ENCODE measurements around the gene GNAQ. TPM values are rescaled to one million over a fixed set of nuclear protein-coding genes. Genes with fewer than 3 reads are reported as not detected.
"Not testable (repeated sequence)": the region's sequence is repeated elsewhere in the genome, so short reads cannot be mapped to it uniquely, and the experiment has no call there.

GNAQ gene
- total RNA-seq, 1 donor from 2014 or later = 46.7 TPM

- no peak for DNase-seq (ENCODE audit: extremely low spot score, unreplicated experiment)
- Mint-ChIP-seq H3K27me3 (no peaks in the 10 kb centered on the region), H3K36me3 (peaks cover 4% of the 10 kb centered on the region), H3K27ac (peak overlapping the region; percentile 64), H3K4me3 (no peak overlapping the region), H3K4me1 (ENCODE audit: unreplicated experiment) (peaks cover 31% of the 10 kb centered on the region), H3K9me3 (no peaks in the 10 kb centered on the region)
- TF ChIP-seq CTCF (conservative IDR thresholded peaks at IDR 0.05) = no peak
These were observed 147.5 kb downstream of the GNAQ start for GRCh38 chr9:77883846-77884771.

DNA sequence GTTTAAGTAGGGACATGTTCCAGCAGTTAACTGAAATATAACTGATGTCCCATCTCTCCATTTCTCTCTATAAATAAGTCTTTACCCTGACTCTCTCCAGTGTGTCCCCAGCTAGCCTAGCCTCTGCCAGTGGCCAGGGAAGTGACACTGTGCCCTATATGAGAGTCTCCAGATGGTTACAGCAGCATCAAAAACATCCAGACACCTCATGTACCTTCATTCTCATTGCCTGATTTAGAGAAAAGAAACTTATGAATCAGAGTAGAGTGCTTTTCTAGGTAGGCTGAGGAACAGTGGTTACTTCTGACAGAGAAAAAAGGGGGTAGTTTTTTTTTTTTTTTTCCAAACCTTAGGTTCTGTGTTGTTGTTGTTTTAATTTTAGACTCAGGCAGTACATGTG lies 148.5 kb downstream of the GNAQ start:
- H3K4me1 Mint-ChIP-seq (ENCODE audit: unreplicated experiment) = peaks cover 33% of the 10 kb centered on the region
- no peak overlapping the region for H3K27ac Mint-ChIP-seq
- no peak for DNase-seq (ENCODE audit: extremely low spot score, unreplicated experiment)
- no peak overlapping the region for H3K4me3 Mint-ChIP-seq
- no peaks in the 10 kb centered on the region for H3K27me3 Mint-ChIP-seq
- H3K36me3 Mint-ChIP-seq = peaks cover 4% of the 10 kb centered on the region
- no peaks in the 10 kb centered on the region for H3K9me3 Mint-ChIP-seq
- TF ChIP-seq CTCF (conservative IDR thresholded peaks at IDR 0.05) = no peak

DNA sequence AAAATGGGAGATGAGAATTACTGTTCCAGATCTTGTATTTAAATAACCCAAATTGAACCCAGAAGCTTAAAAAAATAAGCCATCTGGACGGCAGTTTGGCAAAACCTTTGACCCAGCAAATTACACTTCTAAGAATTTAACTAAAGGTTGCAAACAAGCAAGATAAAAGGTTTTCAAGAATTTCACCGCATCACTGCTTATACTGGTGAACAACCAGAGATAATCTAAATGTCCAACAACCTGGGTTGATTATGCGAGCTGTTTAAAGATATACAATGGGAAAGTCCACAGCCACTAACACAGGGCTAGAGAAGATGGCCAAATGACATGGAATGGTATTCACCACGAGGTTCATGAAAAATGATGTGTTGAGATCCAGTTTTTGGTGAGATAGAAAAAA lies 149.3 kb downstream of the GNAQ start:
- Mint-ChIP-seq H3K27ac (no peak overlapping the region), H3K4me3 (no peak overlapping the region), H3K9me3 (no peaks in the 10 kb centered on the region), H3K36me3 (peaks cover 4% of the 10 kb centered on the region), H3K4me1 (ENCODE audit: unreplicated experiment) (peaks cover 42% of the 10 kb centered on the region), H3K27me3 (no peaks in the 10 kb centered on the region)
- DNase-seq (ENCODE audit: extremely low spot score, unreplicated experiment) = no peak
- no peak for TF ChIP-seq CTCF (conservative IDR thresholded peaks at IDR 0.05)

DNA sequence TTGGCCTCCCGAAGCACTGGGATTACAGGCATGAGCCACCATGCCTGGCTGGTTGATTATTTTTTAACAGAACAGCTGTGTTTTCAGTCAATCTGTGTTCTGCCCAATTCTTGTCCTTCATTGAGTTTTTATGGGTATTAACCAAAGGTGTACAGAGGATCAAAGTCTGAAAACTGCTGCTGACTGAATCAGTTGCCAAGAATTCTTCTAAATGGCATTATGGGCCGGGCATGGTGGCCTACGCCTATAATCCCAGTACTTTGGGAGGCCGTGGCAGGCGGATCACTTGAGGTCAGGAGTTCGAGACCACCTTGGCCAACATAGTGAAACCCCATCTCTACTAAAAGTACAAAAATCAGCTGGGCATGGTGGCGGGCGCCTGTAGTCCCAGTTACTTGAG lies 150.0 kb downstream of the GNAQ start:
- not testable (repeated sequence) for H3K27me3 Mint-ChIP-seq; H3K9me3 Mint-ChIP-seq; H3K36me3 Mint-ChIP-seq; H3K27ac Mint-ChIP-seq; H3K4me3 Mint-ChIP-seq; DNase-seq (ENCODE audit: extremely low spot score, unreplicated experiment)
- H3K4me1 Mint-ChIP-seq (ENCODE audit: unreplicated experiment) = peaks cover 48% of the 10 kb centered on the region

DNA sequence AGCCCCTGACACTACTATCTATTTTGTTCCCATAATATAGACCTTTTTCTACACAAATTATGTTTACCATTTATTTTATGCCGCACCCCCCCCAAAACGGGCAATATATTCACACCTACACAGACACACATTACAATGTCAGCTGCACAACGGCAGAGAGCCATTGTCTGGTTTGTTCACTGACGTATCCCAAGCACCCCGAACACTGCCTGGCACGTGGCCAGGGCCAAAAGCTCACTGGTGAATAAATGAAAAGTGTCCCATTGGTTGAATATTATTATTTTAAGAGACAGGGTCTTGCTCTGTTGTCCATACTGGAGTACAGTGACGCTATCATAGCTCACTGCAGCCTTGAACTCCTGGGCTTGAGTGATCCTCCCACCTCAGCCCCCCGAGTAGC lies 150.5 kb downstream of the GNAQ start:
- H3K4me1 Mint-ChIP-seq (ENCODE audit: unreplicated experiment) = peaks cover 51% of the 10 kb centered on the region
- peaks cover 4% of the 10 kb centered on the region for H3K36me3 Mint-ChIP-seq
- DNase-seq (ENCODE audit: extremely low spot score, unreplicated experiment) = no peak
- H3K4me3 Mint-ChIP-seq = no peak overlapping the region
- no peak overlapping the region for H3K27ac Mint-ChIP-seq
- H3K27me3 Mint-ChIP-seq = no peaks in the 10 kb centered on the region
- TF ChIP-seq CTCF (conservative IDR thresholded peaks at IDR 0.05) = no peak
- no peaks in the 10 kb centered on the region for H3K9me3 Mint-ChIP-seq

DNA sequence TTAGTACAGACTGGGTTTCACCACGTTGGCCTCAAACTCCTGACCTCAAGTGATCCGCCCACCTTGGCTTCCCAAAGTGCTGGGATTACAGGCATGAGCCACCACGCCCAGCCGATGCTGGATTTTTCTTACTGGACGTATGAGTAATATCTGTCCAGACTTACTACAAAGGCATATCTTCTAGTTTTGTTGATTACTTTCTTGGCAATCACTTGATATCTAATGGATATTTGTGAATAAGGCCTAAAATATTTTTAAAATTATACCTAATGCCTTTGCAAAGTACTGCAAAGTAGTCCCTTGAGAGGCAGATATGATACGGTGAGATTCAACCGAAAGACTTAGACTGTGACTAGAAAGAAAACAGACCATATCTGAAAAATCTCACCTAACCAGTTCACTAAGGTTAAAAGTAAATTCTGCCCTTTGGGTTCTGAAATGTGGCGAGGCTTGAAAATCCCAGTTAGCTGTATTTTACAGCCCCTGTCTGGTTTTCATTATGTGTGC lies 152.1 kb downstream of the GNAQ start:
- Mint-ChIP-seq H3K27me3 (no peaks in the 10 kb centered on the region), H3K27ac (peak overlapping the region; percentile 69), H3K36me3 (peaks cover 4% of the 10 kb centered on the region), H3K9me3 (no peaks in the 10 kb centered on the region), H3K4me3 (peak overlapping the region; percentile 44), H3K4me1 (ENCODE audit: unreplicated experiment) (peaks cover 55% of the 10 kb centered on the region)
- TF ChIP-seq CTCF (conservative IDR thresholded peaks at IDR 0.05) = no peak
- no peak for DNase-seq (ENCODE audit: extremely low spot score, unreplicated experiment)

- not testable (repeated sequence) for H3K4me3 Mint-ChIP-seq; H3K9me3 Mint-ChIP-seq; H3K27ac Mint-ChIP-seq; H3K27me3 Mint-ChIP-seq; DNase-seq (ENCODE audit: extremely low spot score, unreplicated experiment); H3K36me3 Mint-ChIP-seq
- H3K4me1 Mint-ChIP-seq (ENCODE audit: unreplicated experiment) = peaks cover 49% of the 10 kb centered on the region
These were observed 152.8 kb downstream of the GNAQ start for GRCh38 chr9:77878793-77879192.

All from type B pancreatic cell (in vitro differentiated cells).